AG09309 (cell line): ENCODE results near the gene TSHZ2.
"Not testable (repeated sequence)": the region's sequence is repeated elsewhere in the genome, so short reads cannot be mapped to it uniquely, and the experiment has no call there.

Experiments
- DNase-seq: peaks from one replicate; pipeline ENCODE4 v3.0.0-alpha.2; 2010; ENCODE audit warnings: low read depth
- H3K4me3 ChIP-seq: 2 replicates; pipeline ENCODE4 v1.5.1; 2011; ENCODE audit warnings: mild to moderate bottlenecking, low read depth, low read length, moderate library complexity; ENCODE audit not compliant: control insufficient read depth
- TF ChIP-seq, protein P1 (sequence below): IDR thresholded peaks from 2 replicates; pipeline ENCODE4 v1.5.1; 2011; ENCODE audit warnings: mild to moderate bottlenecking, low read depth, low read length, inconsistent platforms; ENCODE audit not compliant: insufficient read depth, control insufficient read depth; ENCODE audit errors: missing control alignments

The TSHZ2 gene

DNA sequence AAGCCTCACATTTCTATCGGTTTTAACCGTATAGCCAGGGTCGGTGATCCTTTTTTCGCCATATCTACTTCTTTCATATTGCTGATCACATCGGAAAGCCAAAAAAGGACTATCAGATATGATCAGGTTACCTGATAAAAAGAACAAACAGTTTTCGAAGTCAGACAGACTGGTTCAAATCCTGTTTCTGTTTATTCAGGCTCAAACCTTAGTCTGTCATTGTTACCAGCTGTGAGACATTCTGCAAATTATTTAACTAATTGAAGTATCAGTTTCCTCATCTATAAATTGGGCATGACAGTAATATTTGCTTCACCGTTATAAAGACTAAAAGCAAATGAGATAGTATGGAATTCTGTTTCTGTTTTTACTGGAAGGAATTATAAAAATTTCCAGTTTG lies 111.3 kb downstream of the TSHZ2 start:
- no peak overlapping the region for H3K4me3 ChIP-seq
- TF ChIP-seq, protein P1, sequence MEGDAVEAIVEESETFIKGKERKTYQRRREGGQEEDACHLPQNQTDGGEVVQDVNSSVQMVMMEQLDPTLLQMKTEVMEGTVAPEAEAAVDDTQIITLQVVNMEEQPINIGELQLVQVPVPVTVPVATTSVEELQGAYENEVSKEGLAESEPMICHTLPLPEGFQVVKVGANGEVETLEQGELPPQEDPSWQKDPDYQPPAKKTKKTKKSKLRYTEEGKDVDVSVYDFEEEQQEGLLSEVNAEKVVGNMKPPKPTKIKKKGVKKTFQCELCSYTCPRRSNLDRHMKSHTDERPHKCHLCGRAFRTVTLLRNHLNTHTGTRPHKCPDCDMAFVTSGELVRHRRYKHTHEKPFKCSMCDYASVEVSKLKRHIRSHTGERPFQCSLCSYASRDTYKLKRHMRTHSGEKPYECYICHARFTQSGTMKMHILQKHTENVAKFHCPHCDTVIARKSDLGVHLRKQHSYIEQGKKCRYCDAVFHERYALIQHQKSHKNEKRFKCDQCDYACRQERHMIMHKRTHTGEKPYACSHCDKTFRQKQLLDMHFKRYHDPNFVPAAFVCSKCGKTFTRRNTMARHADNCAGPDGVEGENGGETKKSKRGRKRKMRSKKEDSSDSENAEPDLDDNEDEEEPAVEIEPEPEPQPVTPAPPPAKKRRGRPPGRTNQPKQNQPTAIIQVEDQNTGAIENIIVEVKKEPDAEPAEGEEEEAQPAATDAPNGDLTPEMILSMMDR: no peak
- DNase-seq: no peak

GRCh38 chr20:53084408-53084997 lies 112.3 kb downstream of the TSHZ2 start:
- DNase-seq: no peak
- TF ChIP-seq, protein P1: no peak
- no peak overlapping the region for H3K4me3 ChIP-seq

DNA sequence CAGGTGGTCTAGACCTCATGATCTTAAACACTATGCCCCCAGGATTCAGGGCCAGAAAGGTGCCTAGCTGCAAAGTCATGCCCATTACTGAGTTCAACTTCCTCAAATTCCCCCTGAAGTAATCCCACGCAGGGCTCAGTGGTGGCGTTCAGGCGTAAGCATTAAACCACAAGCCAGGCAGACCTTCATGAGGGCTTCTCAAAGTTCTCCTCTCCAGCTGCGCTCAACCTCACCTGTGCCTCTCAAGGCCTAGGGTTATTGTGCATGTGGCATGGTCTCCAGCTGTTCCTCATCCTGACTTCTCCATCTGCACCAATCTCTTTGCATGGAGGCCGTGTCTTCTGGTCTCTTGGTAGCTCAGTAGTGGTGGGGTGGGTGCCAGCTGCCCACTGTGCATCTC lies 113.6 kb downstream of the TSHZ2 start:
- no peak overlapping the region for H3K4me3 ChIP-seq
- TF ChIP-seq, protein P1: no peak
- DNase-seq: no peak

DNA sequence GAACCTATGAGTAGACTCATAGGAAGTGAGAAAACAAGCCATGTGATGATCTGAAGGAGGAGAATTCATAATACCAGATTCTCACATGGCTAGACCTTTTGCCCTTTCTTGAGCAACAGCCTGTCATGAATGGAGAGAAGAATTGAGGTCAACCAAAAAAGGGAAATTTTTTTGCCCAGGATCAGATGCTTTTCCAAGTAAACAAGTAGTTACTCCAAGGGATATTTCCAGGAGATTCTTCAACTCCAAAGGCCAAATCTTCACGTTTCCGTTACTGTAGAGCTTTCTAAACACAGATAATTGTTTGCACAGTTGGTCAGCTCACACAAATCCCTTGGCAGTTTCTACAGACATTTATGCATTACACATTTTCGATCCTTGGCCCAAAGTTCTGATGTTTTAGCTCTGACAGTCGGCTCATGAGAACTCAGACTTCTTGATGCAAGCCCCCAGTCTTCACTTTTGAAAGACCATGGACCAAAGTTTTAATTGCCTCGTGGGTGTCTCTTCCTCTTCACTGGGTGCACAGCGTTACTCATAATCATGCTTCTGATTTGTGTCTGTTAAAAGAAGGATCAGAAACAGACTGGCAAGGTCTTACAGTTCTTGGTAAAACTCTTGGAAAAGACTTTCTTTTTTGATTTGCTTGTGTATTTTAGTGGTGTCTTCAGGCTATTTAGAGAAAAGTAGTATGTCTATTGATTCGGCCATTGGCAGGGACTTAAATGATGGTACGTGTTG lies 115.0 kb downstream of the TSHZ2 start:
- no peak for DNase-seq
- TF ChIP-seq, protein P1: no peak
- H3K4me3 ChIP-seq: no peak overlapping the region

DNA sequence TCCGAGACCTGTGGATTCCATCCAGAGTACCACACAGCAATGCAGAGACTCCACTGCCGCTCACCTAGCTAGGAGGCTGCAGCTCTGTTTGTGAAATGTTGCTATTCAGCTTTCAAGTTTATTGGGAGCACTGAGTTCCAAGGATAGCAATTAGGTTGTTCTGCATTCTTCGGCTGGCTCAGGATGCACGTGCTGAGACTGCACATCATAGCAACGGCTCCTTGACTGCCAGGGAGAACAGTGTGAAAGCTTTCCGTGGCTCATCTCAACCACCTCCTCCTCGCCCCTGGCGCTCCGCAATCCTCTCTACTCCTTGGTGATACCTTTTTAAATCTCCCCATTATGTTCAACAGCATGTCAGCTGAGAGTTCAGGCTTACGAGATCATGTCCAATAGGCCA lies 116.6 kb downstream of the TSHZ2 start:
- TF ChIP-seq, protein P1: no peak

DNA sequence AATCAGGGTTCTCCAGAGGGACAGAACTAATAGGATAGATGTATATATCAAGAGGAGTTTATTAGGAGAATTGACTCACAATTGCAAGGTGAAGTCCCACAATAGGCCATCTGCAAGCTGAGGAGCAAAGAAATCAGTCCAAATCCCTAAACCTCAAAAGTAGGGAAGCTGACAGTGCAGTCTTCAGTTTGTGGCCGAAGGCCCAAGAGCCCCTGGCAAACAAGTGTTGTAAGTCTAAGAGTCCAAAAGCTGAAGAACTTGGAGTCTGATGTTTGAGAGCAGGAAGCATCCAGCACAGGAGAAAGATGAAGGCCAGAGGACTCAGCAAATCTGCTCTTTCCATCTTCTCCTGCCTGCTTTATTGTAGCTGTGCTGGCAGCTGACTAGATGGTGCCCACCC lies 117.7 kb downstream of the TSHZ2 start:
- not testable (repeated sequence) for DNase-seq, H3K4me3 ChIP-seq

More for the DNA sequence above, 116.6 kb downstream of the TSHZ2 start:
- no peak overlapping the region for H3K4me3 ChIP-seq
- no peak for DNase-seq

GRCh38 chr20:53091789-53092188 lies 119.6 kb downstream of the TSHZ2 start:
- DNase-seq: no peak
- no peak overlapping the region for H3K4me3 ChIP-seq
- TF ChIP-seq, protein P1: no peak
